Adrenal gland (tissue), 12 donors: Measurements from ENCODE around the gene TMEM9B. TPM values are rescaled to one million over a fixed set of nuclear protein-coding genes. Genes with fewer than 3 reads are reported as not detected.
"Not testable (repeated sequence)": the region's sequence is repeated elsewhere in the genome, so short reads cannot be mapped to it uniquely, and the experiment has no call there.

Source experiments
- DNase-seq, 7 donors: peaks; one replicate each; pipeline ENCODE4 v3.0.0-alpha.2; 2019 to 2020
- H3K27ac ChIP-seq, 5 donors: fragments of 200-600 bp; sonication (generic) in 4 of 5; 1 replicate in 3 of 5; 2 replicates in 2 of 5; pipeline versions ENCODE4 v1.5.1 to v1.8.0; 2016 to 2020; ENCODE audit warnings: mild to moderate bottlenecking in 1 of 5
- H3K27me3 ChIP-seq: fragments of 200-600 bp; 2 replicates; pipeline ENCODE4 v1.8.0; 2021
- H3K36me3 ChIP-seq, 2 donors: fragments of 200-600 bp; replicated peaks in 1 of 2; 1 replicate in 1 of 2; 2 replicates in 1 of 2; pipeline versions ENCODE4 v1.5.1 to v1.8.0; 2018 to 2022
- H3K4me1 ChIP-seq, 2 donors: fragments of 200-600 bp; replicated peaks in 1 of 2; 1 replicate in 1 of 2; 2 replicates in 1 of 2; pipeline versions ENCODE4 v1.5.1 to v1.8.0; 2018 to 2021
- H3K4me3 ChIP-seq, 4 donors: fragments of 200-600 bp; sonication (generic) in 3 of 4; one replicate each; pipeline ENCODE4 v1.5.1; 2016 to 2018
- H3K9me3 ChIP-seq, 3 donors: fragments of 200-600 bp; sonication (generic) in 1 of 3; replicated peaks in 1 of 3; 1 replicate in 2 of 3; 2 replicates in 1 of 3; pipeline versions ENCODE4 v1.5.1 to v1.8.0; 2016 to 2021
- CTCF ChIP-seq, 6 experiments: fragments of 450-650 bp in 4 of 6; fragments of 200-600 bp in 2 of 6; sonication (generic) in 1 of 6; IDR thresholded peaks; 1 replicate in 5 of 6; 2 replicates in 1 of 6; pipeline versions ENCODE4 v1.5.1 to v1.8.0; 2016 to 2021; ENCODE audit warnings: antibody characterized with exemption in 6 of 6, mild to moderate bottlenecking in 2 of 6, moderate library complexity in 1 of 6
- POLR2A ChIP-seq, 2 donors: fragments of 450-650 bp; IDR thresholded peaks; one replicate each; pipeline ENCODE4 v1.6.1; 2017; ENCODE audit warnings: antibody characterized with exemption in 2 of 2, mild to moderate bottlenecking in 2 of 2, moderate library complexity in 1 of 2
- WGBS, 4 donors: extraction: QIAGEN DNeasy Blood & Tissue Kit in 2 of 4; methylation state at CpG; one replicate each; pipeline versions ENCODE4 v1.1.5 to v1.1.7; 2013 to 2017; 5-methylcytosine and 5-hydroxymethylcytosine counted together
- intact Hi-C, 2 donors: fragments of 100-400 bp; cut with DNase I; formaldehyde crosslinking; loops; one replicate each; pipeline versions ENCODE4 v1.14.1 to v1.15.0; 2022 to 2023
- polyA plus RNA-seq, 3 donors: library from polyadenylated mRNA; stranded (reverse); fragments of 200-250 nt in 2 of 3; fragments of 350-450 nt in 1 of 3; fragmentation: Illumina TruSeq in 1 of 3; extraction: RNeasy Lipid Tissue Mini Kit (QIAGEN cat#74804) in 1 of 3; gene quantifications; one replicate each; pipeline ENCODE4 v1.2.3, GENCODE V29; 2013 to 2014
- total RNA-seq, 9 donors: library from RNA; depleted of rRNA in 4 of 9; stranded (reverse); fragments of >200 nt in 4 of 9; fragments of 120-200 nt in 1 of 9; fragmentation: NEBNext Ultra II Directional in 1 of 9; extraction: Animal tissue kit (Norgen Biotek cat#: 25700) in 1 of 9; gene quantifications; one replicate each; pipeline versions ENCODE4 v1.1.0 to v1.2.4, GENCODE V29; 2013 to 2023
- donor health status: healthy with polysubstance abuse.
- donor health status: Bipolar disorder and iron deficiency.
- donor health status: DM: yes; HTN: yes; CAD: no.
- donor health status: DM: no; HTN: no; CAD: no.
- donor health status: DM: no; HTN: no; CAD: no.
- donor health status: DM: yes; HTN: yes; CAD: no.

The TMEM9B gene
- total and polyA plus RNA-seq, 12 donors, result 18.6 to 76.3 (median 46.5) TPM

GRCh38 chr11:8985462-8985861, 21.2 kb upstream of the TMEM9B start:
- no peak for DNase-seq
- no peak overlapping the region for H3K27ac ChIP-seq
- peaks cover 0 to 12% of the 10 kb centered on the region in 2 donors for H3K4me1 ChIP-seq
- no peaks in the 10 kb centered on the region for H3K9me3 ChIP-seq
- H3K27me3 ChIP-seq, result no peaks in the 10 kb centered on the region
- WGBS, 4 donors, result 88 to 98% (median 93%) methylated on average over 5 of the region's 5 CpGs
- no peak for TF ChIP-seq POLR2A (IDR thresholded peaks at IDR 0.05)
- TF ChIP-seq CTCF (IDR thresholded peaks at IDR 0.05), result no peak
- intact Hi-C loops, result no loop called here
- no peaks in the 10 kb centered on the region for H3K36me3 ChIP-seq
- H3K4me3 ChIP-seq, result no peak overlapping the region

GRCh38 chr11:8983552-8983951, 19.3 kb upstream of the TMEM9B start:
- H3K27me3 ChIP-seq, result no peaks in the 10 kb centered on the region
- intact Hi-C loops, result no loop called here
- no peaks in the 10 kb centered on the region for H3K9me3 ChIP-seq
- H3K4me3 ChIP-seq, result no peak overlapping the region
- WGBS, 4 donors, result 63 to 87% (median 82%) methylated on average over 2 of the region's 2 CpGs
- H3K4me1 ChIP-seq, result no peaks in the 10 kb centered on the region
- H3K36me3 ChIP-seq, result no peaks in the 10 kb centered on the region
- TF ChIP-seq CTCF (IDR thresholded peaks at IDR 0.05) (no peak), POLR2A (IDR thresholded peaks at IDR 0.05) (no peak)
- no peak overlapping the region for H3K27ac ChIP-seq
- no peak for DNase-seq

- H3K4me3 ChIP-seq, result no peak overlapping the region
- H3K27ac ChIP-seq, result no peak overlapping the region
- no peaks in the 10 kb centered on the region for H3K36me3 ChIP-seq
- no peaks in the 10 kb centered on the region for H3K27me3 ChIP-seq
- no peaks in the 10 kb centered on the region for H3K9me3 ChIP-seq
- intact Hi-C loops, result no loop called here
- no peak for TF ChIP-seq CTCF (IDR thresholded peaks at IDR 0.05)
- TF ChIP-seq POLR2A (IDR thresholded peaks at IDR 0.05), result no peak
- 83 to 89% (median 86%) methylated on average over 3 of the region's 3 CpGs for WGBS, 4 donors
- DNase-seq, result no peak
- no peaks in the 10 kb centered on the region for H3K4me1 ChIP-seq
Measured at GRCh38 chr11:8980485-8980884, 16.2 kb upstream of the TMEM9B start.

- H3K27ac ChIP-seq, H3K27me3 ChIP-seq, H3K4me1 ChIP-seq, H3K9me3 ChIP-seq, intact Hi-C loops, H3K36me3 ChIP-seq, DNase-seq, H3K4me3 ChIP-seq: not testable (repeated sequence)
- 44 to 68% (median 51%) methylated on average over 5 of the region's 7 CpGs for WGBS, 4 donors
Measured at GRCh38 chr11:8979365-8979764, 15.1 kb upstream of the TMEM9B start.

GRCh38 chr11:8973121-8973520, 8.9 kb upstream of the TMEM9B start:
- no peaks in the 10 kb centered on the region for H3K27me3 ChIP-seq
- no peak overlapping the region for H3K4me3 ChIP-seq
- no peaks in the 10 kb centered on the region for H3K36me3 ChIP-seq
- 68 to 75% (median 73%) methylated on average over 3 of the region's 3 CpGs for WGBS, 4 donors
- H3K27ac ChIP-seq, result no peak overlapping the region
- TF ChIP-seq CTCF (IDR thresholded peaks at IDR 0.05), result no peak
- TF ChIP-seq POLR2A (IDR thresholded peaks at IDR 0.05), result no peak
- DNase-seq, result no peak
- intact Hi-C loops, result no loop called here
- no peaks in the 10 kb centered on the region for H3K9me3 ChIP-seq
- H3K4me1 ChIP-seq, result no peaks in the 10 kb centered on the region
